GM19035 (cell line): ENCODE results near the gene ETFA.

Experiments used
- ATAC-seq: cut with Tn5 transposase; IDR thresholded peaks from one replicate; pipeline ENCODE4 v1.9.1; 2021; ENCODE audit not compliant: unreplicated experiment

ETFA gene

GRCh38 chr15:76311100-76311953, at the start of gene ETFA:
Gene ETFA (minus strand): TSS chr15:76311469. CDS start chr15:76311388, 81 bp downstream.
- ATAC-seq, result peak; percentile 98

- no peak for ATAC-seq
These were observed 49.1 kb upstream of the ETFA start for GRCh38 chr15:76360416-76360815.

GRCh38 chr15:76359152-76359551, 47.9 kb upstream of the ETFA start:
- ATAC-seq, result no peak

- ATAC-seq, result no peak
These were observed 47.2 kb upstream of the ETFA start for GRCh38 chr15:76358453-76358852.

- ATAC-seq, result no peak
These were observed 43.7 kb upstream of the ETFA start for GRCh38 chr15:76354823-76355440.

GRCh38 chr15:76353903-76354302, 42.6 kb upstream of the ETFA start:
- ATAC-seq, result no peak

GRCh38 chr15:76353023-76353577, 41.8 kb upstream of the ETFA start:
- no peak for ATAC-seq

- ATAC-seq, result no peak
These were observed 38.2 kb upstream of the ETFA start for GRCh38 chr15:76349301-76350070.

GRCh38 chr15:76347482-76348055, 36.3 kb upstream of the ETFA start:
- ATAC-seq, result no peak

GRCh38 chr15:76346669-76347481, 35.6 kb upstream of the ETFA start:
- no peak for ATAC-seq

- ATAC-seq, result no peak
These were observed 34.8 kb upstream of the ETFA start for GRCh38 chr15:76345880-76346668.

GRCh38 chr15:76345583-76345879, 34.3 kb upstream of the ETFA start:
- ATAC-seq, result no peak

GRCh38 chr15:76344893-76345582, 33.8 kb upstream of the ETFA start:
- no peak for ATAC-seq

GRCh38 chr15:76343313-76343996, 32.2 kb upstream of the ETFA start:
- ATAC-seq, result no peak

- no peak for ATAC-seq
These were observed 31.3 kb upstream of the ETFA start for GRCh38 chr15:76342382-76343201.

GRCh38 chr15:76342058-76342381, 30.8 kb upstream of the ETFA start:
- no peak for ATAC-seq

GRCh38 chr15:76341366-76342057, 30.2 kb upstream of the ETFA start:
- ATAC-seq, result no peak
